NCI-H345 treated with DMSO at 0.1 percent for 48 hours (cell line): ENCODE measurements around the gene AP4E1.
"Not testable (repeated sequence)": the region's sequence is repeated elsewhere in the genome, so short reads cannot be mapped to it uniquely, and the experiment has no call there.

Experiments used
- DNase-seq: peaks from one replicate; lab custom pipeline; 2025; ENCODE audit not compliant: unreplicated experiment; lab: John Stamatoyannopoulos, UW

The AP4E1 gene

DNA sequence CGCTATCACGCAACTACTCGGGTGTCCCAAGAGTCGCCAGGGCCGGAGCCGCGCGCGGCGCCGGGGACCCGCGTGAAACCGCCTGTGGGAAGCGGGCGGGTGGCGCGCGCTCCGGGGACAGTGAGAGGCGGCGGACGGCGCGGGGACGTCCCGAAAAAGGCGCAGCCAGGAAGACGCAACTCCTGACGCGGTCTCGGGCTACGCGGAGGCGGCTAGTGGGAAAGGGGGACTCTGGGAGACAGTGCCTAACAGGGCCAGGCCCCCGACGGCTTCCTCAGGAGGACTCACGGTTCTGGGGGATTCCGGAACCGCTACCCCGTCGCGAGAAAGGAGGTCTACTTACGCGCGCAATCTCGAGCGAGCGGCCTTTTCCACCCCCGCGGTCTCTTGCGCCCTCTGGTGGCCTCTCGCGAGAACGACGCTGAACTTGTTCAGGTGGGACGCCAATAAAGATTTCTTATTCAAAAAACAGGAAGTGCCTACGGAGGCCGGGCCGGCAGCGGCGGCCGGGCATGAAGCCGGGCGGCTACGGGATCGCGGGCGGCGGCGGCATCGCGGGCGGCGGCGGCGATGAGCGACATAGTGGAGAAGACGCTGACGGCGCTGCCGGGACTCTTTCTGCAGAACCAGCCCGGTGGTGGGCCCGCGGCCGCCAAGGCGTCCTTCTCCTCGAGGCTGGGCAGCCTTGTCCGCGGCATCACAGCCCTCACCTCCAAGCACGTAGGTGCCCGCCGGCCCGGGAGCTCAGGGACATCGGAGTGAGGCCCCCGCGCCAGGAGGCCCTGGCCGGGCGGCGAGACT lies at the start of gene AP4E1:
Gene AP4E1 (plus strand): TSS at position 475 of the 801 bp plus-strand sequence. CDS start 96 bp downstream, at position 571.
- peak; percentile 73 for DNase-seq

DNA sequence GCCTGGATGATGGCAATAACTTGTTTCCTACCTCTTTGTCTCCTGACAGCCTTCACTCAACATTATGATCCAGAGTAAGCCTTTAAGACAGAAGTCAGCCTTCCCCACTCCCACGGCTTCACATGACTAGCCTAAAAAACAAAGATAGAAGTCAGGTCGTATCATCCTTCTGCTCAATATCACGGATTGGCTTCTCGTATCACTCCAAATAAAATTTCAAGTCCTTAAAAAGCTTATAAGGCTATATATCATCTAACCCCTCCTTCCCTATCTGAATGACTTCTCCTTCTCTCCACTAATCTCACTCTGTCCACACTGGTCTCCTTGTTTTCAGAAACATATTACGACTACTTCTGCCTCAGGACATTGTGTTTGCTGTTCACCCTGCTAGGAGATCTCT lies 47.7 kb upstream of the AP4E1 start:
- DNase-seq: no peak

- DNase-seq: no peak
Measured at GRCh38 chr15:50862553-50862952, 45.9 kb upstream of the AP4E1 start.

DNA sequence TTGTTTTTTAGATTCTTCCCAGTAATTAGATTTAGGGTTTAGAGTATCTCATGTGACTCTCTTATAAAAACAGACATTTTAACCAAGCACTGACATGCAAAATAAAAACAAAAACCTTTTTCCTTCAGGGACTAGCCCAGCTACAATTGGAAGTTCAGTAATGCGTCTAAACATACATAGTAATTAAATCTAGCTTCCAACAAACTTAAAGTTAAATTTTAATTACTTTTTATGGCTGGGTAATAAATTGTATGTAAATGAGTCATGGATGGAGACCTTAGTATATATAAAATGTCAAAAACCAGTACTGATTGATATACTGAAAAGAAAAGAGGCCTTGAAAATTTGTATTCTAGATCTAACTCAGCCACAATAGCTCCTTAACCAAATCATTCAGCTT lies 43.6 kb upstream of the AP4E1 start:
- no peak for DNase-seq

DNA sequence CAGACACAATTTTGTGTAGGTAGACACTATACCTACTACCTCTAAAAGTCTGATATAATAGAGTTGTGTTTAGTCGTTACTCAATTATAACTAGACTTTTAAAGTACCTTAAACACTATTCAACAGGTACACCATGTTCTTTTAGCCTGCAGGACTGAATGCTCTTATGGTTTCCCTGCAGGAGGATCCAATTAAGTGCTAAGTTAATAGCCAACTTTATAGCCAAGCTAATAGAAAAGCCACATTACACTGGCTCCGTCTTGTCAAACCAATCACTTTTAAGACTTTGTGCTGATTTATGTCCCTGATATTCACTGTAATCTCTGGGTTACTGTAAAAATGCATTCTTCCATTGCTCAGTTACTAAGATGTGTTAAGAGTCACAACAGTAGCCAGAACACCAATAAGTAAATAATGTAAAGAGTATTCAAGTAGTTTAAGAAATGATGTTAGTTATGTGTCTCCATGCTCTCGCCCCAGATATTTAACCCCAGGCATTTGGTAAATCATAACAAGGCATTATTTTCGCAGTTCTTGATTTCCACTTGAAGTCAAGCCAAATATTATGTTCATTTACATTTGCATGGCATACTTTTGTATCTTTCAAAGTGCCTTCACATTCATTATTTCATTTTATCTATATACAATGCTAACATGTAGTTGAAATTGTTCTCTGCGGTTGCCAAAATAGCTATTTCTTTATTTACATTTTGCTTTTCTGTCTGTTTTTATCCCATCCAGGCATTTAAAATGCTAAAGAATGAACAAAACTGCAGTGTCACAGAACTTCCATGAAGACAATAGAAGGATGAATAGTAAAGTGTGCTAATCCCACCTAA lies 42.7 kb upstream of the AP4E1 start:
- no peak for DNase-seq

DNA sequence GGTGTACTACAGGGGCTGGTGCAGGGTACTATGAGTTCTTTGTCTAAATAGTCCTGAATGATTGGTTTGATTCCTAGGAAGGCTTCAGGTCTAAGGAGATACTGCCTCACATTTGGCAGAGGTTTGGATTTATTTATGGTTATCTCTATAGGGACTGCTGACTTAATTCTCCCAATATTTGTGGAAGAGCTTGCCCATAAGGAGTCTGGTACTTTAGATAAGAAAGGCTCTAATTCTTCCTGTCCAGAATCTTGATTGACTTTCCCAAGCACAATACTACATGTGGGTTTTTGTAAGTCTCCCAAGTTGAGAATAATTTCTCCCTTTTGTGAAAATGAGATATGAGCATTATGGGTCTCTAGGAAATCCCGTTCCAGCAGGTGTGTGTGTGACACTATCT lies 36.7 kb upstream of the AP4E1 start:
- no peak for DNase-seq

GRCh38 chr15:50872832-50873426 lies 35.6 kb upstream of the AP4E1 start:
- DNase-seq: no peak

DNA sequence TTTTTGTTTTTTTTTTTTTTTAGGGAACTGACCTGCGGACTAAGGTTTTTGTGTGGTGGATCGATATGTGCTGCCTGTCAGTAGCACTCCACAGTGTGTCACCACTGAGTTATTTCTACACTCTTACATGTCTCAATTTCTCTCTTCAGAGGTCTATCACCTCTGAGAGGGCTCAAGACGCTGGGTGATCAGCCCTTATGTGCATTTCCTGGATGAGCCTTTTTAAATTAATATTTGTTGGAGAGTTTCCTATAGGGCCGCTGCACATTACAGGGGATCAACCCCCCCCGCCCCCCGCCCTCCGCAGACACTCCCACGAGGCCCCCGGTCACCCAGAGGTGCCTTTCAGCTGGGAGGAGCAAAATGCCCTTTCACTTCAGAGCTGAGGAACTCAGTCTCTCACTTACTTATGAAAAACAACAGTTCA lies 34.5 kb upstream of the AP4E1 start:
- DNase-seq: no peak

DNA sequence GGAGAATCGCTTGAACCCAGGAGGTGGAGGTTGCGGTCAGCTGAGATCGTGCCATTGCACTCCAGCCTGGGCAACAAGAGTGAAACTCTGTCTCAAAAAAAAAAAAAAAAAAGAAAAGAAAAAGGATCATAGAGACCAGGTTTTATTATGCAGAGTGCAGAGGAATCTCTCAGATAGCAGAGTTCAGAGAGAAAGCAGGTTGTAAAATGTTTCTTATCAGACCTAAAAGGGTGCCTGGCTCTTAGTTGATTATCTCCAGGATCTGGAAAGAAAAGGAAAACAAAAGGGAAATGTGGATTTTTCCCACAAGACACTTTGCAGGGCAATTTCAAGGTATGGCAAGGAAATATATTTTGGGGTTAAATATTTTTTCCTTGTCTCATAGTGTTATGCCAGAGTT lies 33.2 kb upstream of the AP4E1 start:
- DNase-seq: not testable (repeated sequence)

DNA sequence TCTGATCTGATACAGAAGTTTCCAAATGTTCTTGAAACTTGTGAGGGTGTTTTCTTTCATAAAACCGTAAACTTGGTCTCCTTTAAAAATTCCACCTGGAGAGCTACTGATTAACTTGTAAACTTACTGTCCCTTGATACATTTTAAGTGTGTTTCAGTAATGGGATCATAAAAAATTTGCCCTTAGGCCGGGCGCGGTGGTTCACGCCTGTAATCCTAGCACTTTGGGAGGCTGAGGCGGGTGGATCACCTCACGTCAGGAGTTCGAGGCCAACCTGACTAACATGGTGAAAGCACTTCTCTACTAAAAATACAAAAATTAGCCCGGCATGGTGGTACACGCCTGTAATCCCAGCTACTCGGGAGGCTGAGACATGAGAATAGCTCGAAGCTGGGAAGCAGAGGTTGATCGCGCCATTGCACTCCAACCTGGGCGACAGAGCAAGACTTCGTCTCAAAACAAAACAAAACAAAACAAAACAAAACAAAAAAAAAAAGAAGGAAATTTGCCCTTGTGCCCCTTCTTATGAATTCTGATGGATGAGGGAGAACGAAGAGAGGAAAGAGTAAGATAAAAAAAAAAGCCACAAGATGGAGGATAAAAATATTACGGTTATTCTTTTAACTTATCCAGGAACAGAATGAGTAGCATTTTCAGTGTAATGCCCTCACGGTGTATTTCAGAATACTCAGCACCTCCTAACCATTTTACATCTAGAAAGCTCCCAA lies 32.1 kb upstream of the AP4E1 start:
- no peak for DNase-seq

DNA sequence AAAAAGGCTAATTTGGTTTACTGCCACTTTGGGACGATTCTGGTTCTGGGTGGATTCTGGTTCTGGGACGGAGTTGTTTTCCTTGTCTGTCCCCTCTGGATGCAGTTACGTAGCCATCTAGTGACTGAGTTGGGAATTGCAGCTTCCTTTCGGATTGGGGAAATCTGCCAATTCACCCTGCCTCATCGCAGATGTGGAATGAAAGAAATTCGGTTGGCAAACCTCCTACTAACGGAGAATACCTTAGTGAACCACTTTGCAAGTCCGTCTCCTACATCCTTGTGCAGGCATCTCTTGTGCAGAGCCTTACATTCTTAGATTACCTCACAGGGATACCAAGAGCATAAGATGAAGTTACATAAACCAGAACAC lies 31.5 kb upstream of the AP4E1 start:
- peak; percentile 44 for DNase-seq

- DNase-seq: no peak
Measured at GRCh38 chr15:50879016-50879617, 29.4 kb upstream of the AP4E1 start.

DNA sequence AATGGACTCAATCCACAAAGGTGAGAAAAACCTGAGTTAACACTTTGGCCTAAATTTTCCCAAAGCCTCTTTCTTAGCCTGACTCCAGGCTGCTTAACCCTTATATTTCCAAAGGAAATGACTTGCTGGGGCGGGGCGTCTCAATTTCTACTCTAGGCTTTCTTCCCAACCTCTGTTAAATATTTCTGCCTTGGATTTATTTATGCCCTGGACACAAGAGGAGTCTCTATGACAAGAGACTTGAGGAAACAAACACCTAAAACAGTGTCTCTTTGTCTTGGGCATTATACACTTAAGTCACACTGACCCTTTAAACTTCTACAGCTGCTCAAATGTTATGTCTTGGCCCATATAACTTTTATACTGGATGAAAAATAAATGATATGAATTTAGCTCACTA lies 28.3 kb upstream of the AP4E1 start:
- DNase-seq: no peak

- DNase-seq: no peak
Measured at GRCh38 chr15:50880651-50881114, 27.8 kb upstream of the AP4E1 start.

DNA sequence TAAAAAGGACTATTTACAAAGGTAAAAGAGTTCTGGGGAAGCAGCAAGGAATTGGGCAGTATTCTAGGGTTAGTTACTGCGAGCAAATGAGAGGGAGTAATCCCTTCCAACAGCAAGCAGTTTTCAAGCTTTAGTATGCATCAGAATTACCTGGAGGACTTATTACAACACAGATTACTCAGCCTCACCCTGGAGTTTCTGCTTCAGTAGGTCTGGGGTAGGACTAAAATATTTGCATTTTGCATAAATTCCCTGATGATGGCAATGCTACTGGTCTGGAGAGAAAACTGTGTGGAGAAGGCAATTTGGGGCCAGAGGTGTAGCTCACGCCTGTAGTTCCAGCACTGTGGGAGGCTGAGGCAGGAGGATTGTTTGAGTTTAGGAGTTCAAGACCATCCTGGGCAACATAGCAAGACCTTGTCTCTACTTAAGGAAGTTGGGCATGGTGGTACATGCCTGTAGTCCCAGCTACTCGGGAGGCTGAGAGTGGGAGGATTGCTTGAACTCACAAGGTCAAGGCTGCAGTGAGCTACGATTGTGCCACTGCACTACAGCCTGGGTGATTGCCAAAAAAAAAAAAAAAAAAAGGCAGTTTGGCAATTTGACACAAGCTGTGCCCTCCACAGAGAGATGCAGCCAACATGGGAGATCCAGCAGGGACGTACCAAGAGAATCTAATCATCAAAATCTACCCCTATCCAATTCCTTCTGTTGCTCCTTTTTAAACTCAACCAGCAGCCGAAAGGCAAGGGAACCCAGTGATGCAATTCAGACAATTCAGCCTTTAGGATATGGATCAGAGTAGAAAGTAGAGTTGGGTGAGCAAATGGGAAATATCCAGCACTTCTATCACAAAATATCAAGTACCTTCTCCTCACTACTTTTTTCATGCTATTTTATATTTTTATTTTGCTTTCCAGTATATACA lies 27.1 kb upstream of the AP4E1 start:
- no peak for DNase-seq

- no peak for DNase-seq
Measured at GRCh38 chr15:50883903-50884302, 24.6 kb upstream of the AP4E1 start.

GRCh38 chr15:50884540-50884939 lies 23.9 kb upstream of the AP4E1 start:
- no peak for DNase-seq

DNA sequence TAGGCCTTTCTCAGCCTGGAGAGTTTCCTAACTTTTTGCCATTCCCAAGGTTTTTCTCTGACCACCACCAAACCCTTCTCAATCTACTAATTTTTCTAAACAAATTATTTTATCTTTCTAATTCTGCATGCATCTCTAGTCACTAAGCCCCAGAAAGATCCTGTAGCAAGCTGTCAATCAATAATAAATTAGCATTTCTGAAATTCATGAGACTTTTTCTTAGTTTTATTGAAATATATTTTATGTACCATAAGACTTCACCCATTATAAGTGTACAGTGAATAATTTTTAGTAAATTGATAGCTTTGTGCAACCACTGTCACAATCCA lies 22.4 kb upstream of the AP4E1 start:
- DNase-seq: no peak

DNA sequence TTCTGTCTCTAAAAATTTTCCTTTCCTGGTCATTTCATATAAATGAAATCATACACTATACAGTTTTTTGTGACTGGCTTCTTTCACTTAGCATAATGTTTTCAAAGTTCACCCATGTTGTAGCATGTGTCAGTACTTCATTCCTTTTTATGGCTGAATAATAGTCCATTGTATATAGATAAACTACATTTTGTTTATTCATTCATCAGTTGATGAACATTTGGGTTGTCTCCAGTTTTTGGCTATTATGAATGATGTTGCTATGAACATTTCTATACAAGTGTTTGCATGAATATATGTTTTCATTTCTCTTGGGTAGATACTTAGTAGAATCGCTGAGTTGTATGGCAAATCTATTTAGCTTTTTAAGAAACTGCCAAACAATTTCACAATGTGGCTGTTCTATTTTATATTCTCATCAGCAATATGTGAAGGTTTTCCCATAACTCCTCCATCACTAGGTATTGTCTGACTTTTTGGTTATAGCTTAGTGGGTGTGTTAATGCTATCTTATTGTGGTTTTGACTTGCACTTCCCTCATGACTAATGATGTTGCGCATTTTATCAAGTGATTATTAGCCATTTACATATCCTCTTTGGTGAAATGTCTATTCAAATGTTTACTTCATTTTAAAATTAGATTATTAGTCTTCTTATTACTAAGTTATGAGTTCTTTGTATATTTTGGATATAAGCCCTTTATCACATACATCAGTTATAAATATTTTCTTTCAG lies 21.7 kb upstream of the AP4E1 start:
- DNase-seq: no peak
